ENCODE measurements around the gene LRP2. TPM values are rescaled to one million over a fixed set of nuclear protein-coding genes. Genes with fewer than 3 reads are reported as not detected.

The LRP2 gene
- polyA plus RNA-seq, 1 donor (not counting 4 experiments of a cell fraction or from before 2014, with no cell fraction given), result not detected

GRCh38 chr2:169301596-169302335, 60.6 kb downstream of the LRP2 start:
- DNase-seq (ENCODE audit: low read depth, low spot score), result no peak
- Histone ChIP-seq H3K9ac (ENCODE audit: control insufficient read depth, extremely low read depth, insufficient read depth, low read length) (no peak overlapping the region), H3K27me3 (ENCODE audit: control insufficient read depth, extremely low read depth, insufficient read depth, low read length) (peaks cover 4% of the 10 kb centered on the region), H3K27ac (ENCODE audit: control insufficient read depth, insufficient read depth, low read length) (no peak overlapping the region), H3K4me3 (ENCODE audit: control insufficient read depth in 2 of 3, extremely low read depth in 1 of 3, insufficient read depth in 2 of 3, low read depth in 1 of 3, low read length in 3 of 3) (no peak overlapping the region), H3K79me2 (ENCODE audit: control insufficient read depth, insufficient read depth, low read length) (no peaks in the 10 kb centered on the region), H3K36me3 (ENCODE audit: control insufficient read depth in 2 of 2, extremely low read depth in 1 of 2, insufficient read depth in 2 of 2, low read length in 2 of 2) (no peaks in the 10 kb centered on the region), H3K4me2 (ENCODE audit: control insufficient read depth, extremely low read depth, insufficient read depth, low read depth, low read length) (no peak overlapping the region), H4K20me1 (ENCODE audit: control insufficient read depth, extremely low read depth, insufficient read depth, low read length) (no peaks in the 10 kb centered on the region), H3K9me1 (ENCODE audit: control insufficient read depth, extremely low read depth, insufficient read depth, low read length) (no peaks in the 10 kb centered on the region), H3K4me1 (ENCODE audit: control insufficient read depth, extremely low read depth, insufficient read depth, low read length) (no peaks in the 10 kb centered on the region), H2AFZ (ENCODE audit: control insufficient read depth, low read length) (no peak overlapping the region), H3K9me3 (ENCODE audit: control insufficient read depth, low read depth, low read length) (no peaks in the 10 kb centered on the region)
- no peak for FAIRE-seq
- no peak for TF ChIP-seq EZH2 (IDR thresholded peaks at IDR 0.05; ENCODE audit: low read length)
- TF ChIP-seq, protein P1, sequence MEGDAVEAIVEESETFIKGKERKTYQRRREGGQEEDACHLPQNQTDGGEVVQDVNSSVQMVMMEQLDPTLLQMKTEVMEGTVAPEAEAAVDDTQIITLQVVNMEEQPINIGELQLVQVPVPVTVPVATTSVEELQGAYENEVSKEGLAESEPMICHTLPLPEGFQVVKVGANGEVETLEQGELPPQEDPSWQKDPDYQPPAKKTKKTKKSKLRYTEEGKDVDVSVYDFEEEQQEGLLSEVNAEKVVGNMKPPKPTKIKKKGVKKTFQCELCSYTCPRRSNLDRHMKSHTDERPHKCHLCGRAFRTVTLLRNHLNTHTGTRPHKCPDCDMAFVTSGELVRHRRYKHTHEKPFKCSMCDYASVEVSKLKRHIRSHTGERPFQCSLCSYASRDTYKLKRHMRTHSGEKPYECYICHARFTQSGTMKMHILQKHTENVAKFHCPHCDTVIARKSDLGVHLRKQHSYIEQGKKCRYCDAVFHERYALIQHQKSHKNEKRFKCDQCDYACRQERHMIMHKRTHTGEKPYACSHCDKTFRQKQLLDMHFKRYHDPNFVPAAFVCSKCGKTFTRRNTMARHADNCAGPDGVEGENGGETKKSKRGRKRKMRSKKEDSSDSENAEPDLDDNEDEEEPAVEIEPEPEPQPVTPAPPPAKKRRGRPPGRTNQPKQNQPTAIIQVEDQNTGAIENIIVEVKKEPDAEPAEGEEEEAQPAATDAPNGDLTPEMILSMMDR (optimal IDR thresholded peaks at IDR 0.05 in 1 of 3, IDR thresholded peaks at IDR 0.05 in 1 of 3, conservative IDR thresholded peaks at IDR 0.05 in 1 of 3; ENCODE audit: extremely low read depth in 1 of 3, insufficient read depth in 2 of 3, low read length in 3 of 3), result no peak
- dilution Hi-C loops (cut with MboI; ENCODE audit: extremely low pct_ligation_motif_present, low sequenced_read_pairs), result no loop called here

- H3K9me1 ChIP-seq (ENCODE audit: control insufficient read depth, extremely low read depth, insufficient read depth, low read length), result no peaks in the 10 kb centered on the region
- no peaks in the 10 kb centered on the region for H4K20me1 ChIP-seq (ENCODE audit: control insufficient read depth, extremely low read depth, insufficient read depth, low read length)
- peaks cover 4% of the 10 kb centered on the region for H3K27me3 ChIP-seq (ENCODE audit: control insufficient read depth, extremely low read depth, insufficient read depth, low read length)
- H3K36me3 ChIP-seq (ENCODE audit: control insufficient read depth in 2 of 2, extremely low read depth in 1 of 2, insufficient read depth in 2 of 2, low read length in 2 of 2), result no peaks in the 10 kb centered on the region
- H3K9ac ChIP-seq (ENCODE audit: control insufficient read depth, extremely low read depth, insufficient read depth, low read length), result no peak overlapping the region
- H3K4me1 ChIP-seq (ENCODE audit: control insufficient read depth, extremely low read depth, insufficient read depth, low read length), result no peaks in the 10 kb centered on the region
- no peak for DNase-seq (ENCODE audit: low read depth, low spot score)
- H3K9me3 ChIP-seq (ENCODE audit: control insufficient read depth, low read depth, low read length), result no peaks in the 10 kb centered on the region
- H3K4me2 ChIP-seq (ENCODE audit: control insufficient read depth, extremely low read depth, insufficient read depth, low read depth, low read length), result no peak overlapping the region
- dilution Hi-C loops (cut with MboI; ENCODE audit: extremely low pct_ligation_motif_present, low sequenced_read_pairs), result no loop called here
- no peak overlapping the region for H3K27ac ChIP-seq (ENCODE audit: control insufficient read depth, insufficient read depth, low read length)
- H3K4me3 ChIP-seq (ENCODE audit: control insufficient read depth in 2 of 3, extremely low read depth in 1 of 3, insufficient read depth in 2 of 3, low read depth in 1 of 3, low read length in 3 of 3), result no peak overlapping the region
- no peak for TF ChIP-seq EZH2 (IDR thresholded peaks at IDR 0.05; ENCODE audit: low read length)
- no peak for FAIRE-seq
- no peak overlapping the region for H2AFZ ChIP-seq (ENCODE audit: control insufficient read depth, low read length)
- H3K79me2 ChIP-seq (ENCODE audit: control insufficient read depth, insufficient read depth, low read length), result no peaks in the 10 kb centered on the region
Observed at GRCh38 chr2:169300636-169301530, 61.5 kb downstream of the LRP2 start.

Data from keratinocyte (primary cell).